ENCODE results near the gene SLX4.

SLX4 gene

GRCh38 chr16:3583303-3584038 is 27.9 kb downstream of the SLX4 start:
- Histone ChIP-seq H3K36me3 (ENCODE audit: insufficient read depth, low read length) (peaks cover 10% of the 10 kb centered on the region), H3K9me3 (ENCODE audit: low read length) (no peaks in the 10 kb centered on the region), H3K4me1 (ENCODE audit: insufficient read depth, low read length) (no peaks in the 10 kb centered on the region), H3K9ac (ENCODE audit: low read length) (no peak overlapping the region), H3K4me3 (ENCODE audit: low read depth in 1 of 2, low read length in 2 of 2) (no peak overlapping the region), H3K27me3 (ENCODE audit: control insufficient read depth in 1 of 2, insufficient read depth in 2 of 2, low read length in 2 of 2) (peaks cover 0 to 7% of the 10 kb centered on the region in 2 donors), H3K27ac (ENCODE audit: low read depth, low read length) (no peak overlapping the region)

- Histone ChIP-seq H3K4me1 (ENCODE audit: insufficient read depth, low read length) (no peaks in the 10 kb centered on the region), H3K9me3 (ENCODE audit: low read length) (no peaks in the 10 kb centered on the region), H3K4me3 (ENCODE audit: low read depth in 1 of 2, low read length in 2 of 2) (no peak overlapping the region), H3K27ac (ENCODE audit: low read depth, low read length) (no peak overlapping the region), H3K27me3 (ENCODE audit: control insufficient read depth in 1 of 2, insufficient read depth in 2 of 2, low read length in 2 of 2) (peaks cover 0 to 15% of the 10 kb centered on the region in 2 donors), H3K9ac (ENCODE audit: low read length) (no peak overlapping the region), H3K36me3 (ENCODE audit: insufficient read depth, low read length) (peaks cover 10% of the 10 kb centered on the region)
Observed at GRCh38 chr16:3582276-3583165, 28.9 kb downstream of the SLX4 start.

GRCh38 chr16:3581392-3581791 is 30.0 kb downstream of the SLX4 start:
- no peak overlapping the region for H3K27ac ChIP-seq (ENCODE audit: low read depth, low read length)
- peaks cover 10% of the 10 kb centered on the region for H3K36me3 ChIP-seq (ENCODE audit: insufficient read depth, low read length)
- no peaks in the 10 kb centered on the region for H3K4me1 ChIP-seq (ENCODE audit: insufficient read depth, low read length)
- H3K9ac ChIP-seq (ENCODE audit: low read length), result no peak overlapping the region
- H3K4me3 ChIP-seq (ENCODE audit: low read depth in 1 of 2, low read length in 2 of 2), result no peak overlapping the region
- peaks cover 0 to 15% of the 10 kb centered on the region in 2 donors for H3K27me3 ChIP-seq (ENCODE audit: control insufficient read depth in 1 of 2, insufficient read depth in 2 of 2, low read length in 2 of 2)
- no peaks in the 10 kb centered on the region for H3K9me3 ChIP-seq (ENCODE audit: low read length)

GRCh38 chr16:3580686-3581085 is 30.7 kb downstream of the SLX4 start:
- no peaks in the 10 kb centered on the region for H3K9me3 ChIP-seq (ENCODE audit: low read length)
- no peaks in the 10 kb centered on the region for H3K4me1 ChIP-seq (ENCODE audit: insufficient read depth, low read length)
- H3K36me3 ChIP-seq (ENCODE audit: insufficient read depth, low read length), result peaks cover 10% of the 10 kb centered on the region
- H3K4me3 ChIP-seq (ENCODE audit: low read depth in 1 of 2, low read length in 2 of 2), result no peak overlapping the region
- H3K27me3 ChIP-seq (ENCODE audit: control insufficient read depth in 1 of 2, insufficient read depth in 2 of 2, low read length in 2 of 2), result peaks cover 0 to 15% of the 10 kb centered on the region in 2 donors
- no peak overlapping the region for H3K27ac ChIP-seq (ENCODE audit: low read depth, low read length)
- no peak overlapping the region for H3K9ac ChIP-seq (ENCODE audit: low read length)

- Histone ChIP-seq H3K27me3 (ENCODE audit: control insufficient read depth in 1 of 2, insufficient read depth in 2 of 2, low read length in 2 of 2) (peaks cover 0 to 15% of the 10 kb centered on the region in 2 donors), H3K9ac (ENCODE audit: low read length) (no peak overlapping the region), H3K9me3 (ENCODE audit: low read length) (no peaks in the 10 kb centered on the region), H3K4me3 (ENCODE audit: low read depth in 1 of 2, low read length in 2 of 2) (no peak overlapping the region), H3K4me1 (ENCODE audit: insufficient read depth, low read length) (no peaks in the 10 kb centered on the region), H3K27ac (ENCODE audit: low read depth, low read length) (no peak overlapping the region), H3K36me3 (ENCODE audit: insufficient read depth, low read length) (peaks cover 10% of the 10 kb centered on the region)
Observed at GRCh38 chr16:3580251-3580651, 31.2 kb downstream of the SLX4 start.

- Histone ChIP-seq H3K9ac (ENCODE audit: low read length) (no peak overlapping the region), H3K36me3 (ENCODE audit: insufficient read depth, low read length) (peaks cover 10% of the 10 kb centered on the region), H3K27me3 (ENCODE audit: control insufficient read depth in 1 of 2, insufficient read depth in 2 of 2, low read length in 2 of 2) (peaks cover 0 to 15% of the 10 kb centered on the region in 2 donors), H3K27ac (ENCODE audit: low read depth, low read length) (no peak overlapping the region), H3K9me3 (ENCODE audit: low read length) (no peaks in the 10 kb centered on the region), H3K4me3 (ENCODE audit: low read depth in 1 of 2, low read length in 2 of 2) (no peak overlapping the region), H3K4me1 (ENCODE audit: insufficient read depth, low read length) (no peaks in the 10 kb centered on the region)
Observed at GRCh38 chr16:3579776-3580175, 31.6 kb downstream of the SLX4 start.

GRCh38 chr16:3578610-3579551 is 32.5 kb downstream of the SLX4 start:
- H3K27ac ChIP-seq (ENCODE audit: low read depth, low read length), result no peak overlapping the region
- no peaks in the 10 kb centered on the region for H3K4me1 ChIP-seq (ENCODE audit: insufficient read depth, low read length)
- no peaks in the 10 kb centered on the region for H3K9me3 ChIP-seq (ENCODE audit: low read length)
- H3K9ac ChIP-seq (ENCODE audit: low read length), result no peak overlapping the region
- H3K36me3 ChIP-seq (ENCODE audit: insufficient read depth, low read length), result peaks cover 10% of the 10 kb centered on the region
- no peak overlapping the region for H3K4me3 ChIP-seq (ENCODE audit: low read depth in 1 of 2, low read length in 2 of 2)
- H3K27me3 ChIP-seq (ENCODE audit: control insufficient read depth in 1 of 2, insufficient read depth in 2 of 2, low read length in 2 of 2), result peaks cover 0 to 15% of the 10 kb centered on the region in 2 donors

GRCh38 chr16:3578121-3578520 is 33.3 kb downstream of the SLX4 start:
- Histone ChIP-seq H3K4me1 (ENCODE audit: insufficient read depth, low read length) (no peaks in the 10 kb centered on the region), H3K9me3 (ENCODE audit: low read length) (no peaks in the 10 kb centered on the region)

GRCh38 chr16:3577302-3577752 is 34.1 kb downstream of the SLX4 start, which contains the start of gene NLRC3:
Gene NLRC3 (minus strand): TSS chr16:3577403. CDS start chr16:3565036, 12,367 bp downstream.
- no peak within 1 kb of the TSS for H3K27ac ChIP-seq (ENCODE audit: low read depth, low read length)
- H3K36me3 ChIP-seq (ENCODE audit: insufficient read depth, low read length), result no peaks in the 10 kb centered on the region
- no peak within 1 kb of the TSS for H3K4me3 ChIP-seq (ENCODE audit: low read depth in 1 of 2, low read length in 2 of 2)
- no peaks in the 10 kb centered on the region for H3K9me3 ChIP-seq (ENCODE audit: low read length)
- no peaks in the 10 kb centered on the region for H3K4me1 ChIP-seq (ENCODE audit: insufficient read depth, low read length)
- no peak within 1 kb of the TSS for H3K9ac ChIP-seq (ENCODE audit: low read length)
- H3K27me3 ChIP-seq (ENCODE audit: control insufficient read depth in 1 of 2, insufficient read depth in 2 of 2, low read length in 2 of 2), result peaks cover 0 to 15% of the 10 kb centered on the region in 2 donors

More at GRCh38 chr16:3578121-3578520, 33.3 kb downstream of the SLX4 start:
- no peak overlapping the region for H3K27ac ChIP-seq (ENCODE audit: low read depth, low read length)
- H3K27me3 ChIP-seq (ENCODE audit: control insufficient read depth in 1 of 2, insufficient read depth in 2 of 2, low read length in 2 of 2), result peaks cover 0 to 15% of the 10 kb centered on the region in 2 donors
- H3K9ac ChIP-seq (ENCODE audit: low read length), result no peak overlapping the region
- H3K4me3 ChIP-seq (ENCODE audit: low read depth in 1 of 2, low read length in 2 of 2), result no peak overlapping the region
- H3K36me3 ChIP-seq (ENCODE audit: insufficient read depth, low read length), result peaks cover 5% of the 10 kb centered on the region

GRCh38 chr16:3576211-3576610 is 35.2 kb downstream of the SLX4 start:
- Histone ChIP-seq H3K36me3 (ENCODE audit: insufficient read depth, low read length) (no peaks in the 10 kb centered on the region), H3K9me3 (ENCODE audit: low read length) (no peaks in the 10 kb centered on the region), H3K27ac (ENCODE audit: low read depth, low read length) (no peak overlapping the region), H3K27me3 (ENCODE audit: control insufficient read depth in 1 of 2, insufficient read depth in 2 of 2, low read length in 2 of 2) (peaks cover 0 to 15% of the 10 kb centered on the region in 2 donors), H3K4me3 (ENCODE audit: low read depth in 1 of 2, low read length in 2 of 2) (no peak overlapping the region), H3K9ac (ENCODE audit: low read length) (no peak overlapping the region), H3K4me1 (ENCODE audit: insufficient read depth, low read length) (no peaks in the 10 kb centered on the region)

Data from muscle layer of colon (tissue), 2 donors.